DMS114 treated with DMSO at 0.1 percent for 48 hours (cell line): ENCODE results near the gene PPM1F.
"Not testable (repeated sequence)": the region's sequence is repeated elsewhere in the genome, so short reads cannot be mapped to it uniquely, and the experiment has no call there.

ENCODE experiments used
- DNase-seq: peaks from one replicate; lab custom pipeline; 2025; ENCODE audit not compliant: unreplicated experiment; lab: John Stamatoyannopoulos, UW

Gene PPM1F

GRCh38 chr22:21898354-21898896 lies 54.2 kb downstream of the PPM1F start:
- DNase-seq, result no peak

GRCh38 chr22:21896951-21897513 lies 55.6 kb downstream of the PPM1F start:
- no peak for DNase-seq

GRCh38 chr22:21896275-21896674 lies 56.4 kb downstream of the PPM1F start:
- not testable (repeated sequence) for DNase-seq

- no peak for DNase-seq
These were observed 57.8 kb downstream of the PPM1F start for GRCh38 chr22:21894799-21895198.

- DNase-seq, result no peak
These were observed 63.2 kb downstream of the PPM1F start for GRCh38 chr22:21889251-21889990.

GRCh38 chr22:21887841-21888240 lies 64.8 kb downstream of the PPM1F start:
- DNase-seq, result no peak

GRCh38 chr22:21883930-21884329 lies 68.7 kb downstream of the PPM1F start:
- DNase-seq, result not testable (repeated sequence)

- DNase-seq, result not testable (repeated sequence)
These were observed 69.8 kb downstream of the PPM1F start for GRCh38 chr22:21882754-21883333.

GRCh38 chr22:21881841-21882753 lies 70.6 kb downstream of the PPM1F start:
- DNase-seq, result no peak

- DNase-seq, result no peak
These were observed 76.0 kb downstream of the PPM1F start for GRCh38 chr22:21876486-21877176.

- not testable (repeated sequence) for DNase-seq
These were observed 77.7 kb downstream of the PPM1F start for GRCh38 chr22:21874953-21875352.

- no peak for DNase-seq
These were observed 79.0 kb downstream of the PPM1F start for GRCh38 chr22:21873619-21874018.

- not testable (repeated sequence) for DNase-seq
These were observed 79.9 kb downstream of the PPM1F start for GRCh38 chr22:21872741-21873140.
